HepG2 (cell line): ENCODE results near the gene MAN2A2. TPM values are rescaled to one million over a fixed set of nuclear protein-coding genes. Genes with fewer than 3 reads are reported as not detected.
A peak's percentile ranks its signal among the peaks of the same experiment; 100 is the strongest.

Experiments used
- CHD2 ChIP-seq: IDR thresholded peaks from 2 replicates; pipeline ENCODE4 v1.6.1; 2011; ENCODE audit warnings: low read depth, low read length, improper control_type of control experiment
- EED ChIP-seq: sonication (generic); formaldehyde crosslinking; IDR thresholded peaks from 2 replicates; pipeline ENCODE4 v1.5.0; 2020; ENCODE audit warnings: mild to moderate bottlenecking, missing genetic modification reagents
- HDAC2 ChIP-seq: sonication (generic); formaldehyde crosslinking; IDR thresholded peaks from 2 replicates; pipeline ENCODE4 v1.4.0; 2020; ENCODE audit warnings: missing genetic modification reagents
- KLF9 ChIP-seq: IDR thresholded peaks from 2 replicates; pipeline ENCODE4 v1.6.1; 2016; ENCODE audit warnings: low read depth
- NFATC3 ChIP-seq: sonication (generic); formaldehyde crosslinking; IDR thresholded peaks from 2 replicates; pipeline ENCODE4 v1.5.1; 2020; ENCODE audit warnings: mild to moderate bottlenecking, missing genetic modification reagents
- RCOR2 ChIP-seq: IDR thresholded peaks from 2 replicates; pipeline ENCODE4 v1.6.1; 2016; ENCODE audit warnings: missing biosample characterization, missing genetic modification reagents
- RELA ChIP-seq: sonication (generic); formaldehyde crosslinking; IDR thresholded peaks from 2 replicates; pipeline ENCODE4 v1.4.0; 2020; ENCODE audit warnings: missing genetic modification reagents
- SMARCC2 ChIP-seq: fragments of 450-650 bp; IDR thresholded peaks from 2 replicates; pipeline ENCODE4 v1.6.1; 2017; ENCODE audit warnings: antibody characterized with exemption, mild to moderate bottlenecking
- TGIF2 ChIP-seq: IDR thresholded peaks from 2 replicates; pipeline ENCODE4 v1.6.1; 2016; ENCODE audit warnings: control low read depth, missing compliant biosample characterization
- ZMYM4 ChIP-seq: sonication (generic); formaldehyde crosslinking; IDR thresholded peaks from 2 replicates; pipeline ENCODE4 v1.8.1; 2023; ENCODE audit warnings: mild to moderate bottlenecking, missing genetic modification reagents
- ZNF263 ChIP-seq: sonication (generic); formaldehyde crosslinking; IDR thresholded peaks from 2 replicates; pipeline ENCODE4 v1.4.0; 2020; ENCODE audit warnings: missing genetic modification reagents
- ZNF552 ChIP-seq: sonication (generic); formaldehyde crosslinking; IDR thresholded peaks from 2 replicates; pipeline ENCODE4 v1.9.0; 2022; ENCODE audit warnings: missing genetic modification reagents, mild to moderate bottlenecking, borderline replicate concordance
- ZNF577 ChIP-seq: sonication (generic); formaldehyde crosslinking; IDR thresholded peaks from 2 replicates; pipeline ENCODE4 v1.4.0; 2020; ENCODE audit warnings: mild to moderate bottlenecking, low read depth, missing genetic modification reagents, borderline replicate concordance
- ZNF614 ChIP-seq: IDR thresholded peaks from 2 replicates; pipeline ENCODE4 v1.6.1; 2018; ENCODE audit warnings: missing biosample characterization, missing genetic modification reagents, inconsistent platforms, borderline replicate concordance
- ZNF781 ChIP-seq: sonication (generic); formaldehyde crosslinking; IDR thresholded peaks from 2 replicates; pipeline ENCODE4 v1.5.1; 2020; ENCODE audit warnings: borderline replicate concordance, mild to moderate bottlenecking, missing genetic modification reagents; ENCODE audit errors: not compliant biosample characterization
- polyA plus RNA-seq, 8 experiments: library from polyadenylated mRNA; depleted of rRNA in 3 of 8; stranded (reverse) in 7 of 8; unstranded in 1 of 8; fragments of >200 nt; fragmentation: Illumina TruSeq in 4 of 8; extraction: Trizol in 4 of 8; gene quantifications; 2 replicates each; pipeline versions ENCODE4 v1.2.1 to v1.2.3, GENCODE V29; 2011 to 2016; ENCODE audit warnings: low read depth in 4 of 8, missing spikeins in 1 of 8, mixed read lengths in 1 of 8; ENCODE audit not compliant: insufficient read depth in 1 of 8
- total RNA-seq, 5 experiments: library from RNA; depleted of rRNA; stranded (reverse); fragments of >200 nt; fragmentation: Illumina TruSeq; extraction: Trizol; gene quantifications; 2 replicates each; pipeline ENCODE4 v1.2.3, GENCODE V29; 2016; ENCODE audit warnings: low read depth in 1 of 5
- TF ChIP-seq, protein P1 (sequence below): sonication (generic); formaldehyde crosslinking; IDR thresholded peaks from 2 replicates; pipeline ENCODE4 v1.4.0; 2020; ENCODE audit warnings: missing genetic modification reagents
- TF ChIP-seq, protein P2 (sequence below): sonication (generic); formaldehyde crosslinking; IDR thresholded peaks from 2 replicates; pipeline ENCODE4 v1.4.0; 2020; ENCODE audit warnings: mild to moderate bottlenecking, low read depth, missing genetic modification reagents
- TF ChIP-seq, protein P3 (sequence below): sonication (generic); formaldehyde crosslinking; IDR thresholded peaks from 2 replicates; pipeline ENCODE4 v1.4.0; 2020; ENCODE audit warnings: missing genetic modification reagents
- TF ChIP-seq, protein P4 (sequence below): sonication (generic); formaldehyde crosslinking; IDR thresholded peaks from 2 replicates; pipeline ENCODE4 v1.5.0; 2020; ENCODE audit warnings: mild to moderate bottlenecking, missing genetic modification reagents, borderline replicate concordance
- TF ChIP-seq, protein P5 (sequence below): sonication (generic); formaldehyde crosslinking; IDR thresholded peaks from 2 replicates; pipeline ENCODE4 v1.5.0; 2020; ENCODE audit warnings: mild to moderate bottlenecking, missing genetic modification reagents

The MAN2A2 gene
- total and polyA plus RNA-seq, 2 of the 13 experiments (the other 11 are each of a cell fraction or from before 2014, with no cell fraction given), result 17.5 to 51.5 TPM

DNA sequence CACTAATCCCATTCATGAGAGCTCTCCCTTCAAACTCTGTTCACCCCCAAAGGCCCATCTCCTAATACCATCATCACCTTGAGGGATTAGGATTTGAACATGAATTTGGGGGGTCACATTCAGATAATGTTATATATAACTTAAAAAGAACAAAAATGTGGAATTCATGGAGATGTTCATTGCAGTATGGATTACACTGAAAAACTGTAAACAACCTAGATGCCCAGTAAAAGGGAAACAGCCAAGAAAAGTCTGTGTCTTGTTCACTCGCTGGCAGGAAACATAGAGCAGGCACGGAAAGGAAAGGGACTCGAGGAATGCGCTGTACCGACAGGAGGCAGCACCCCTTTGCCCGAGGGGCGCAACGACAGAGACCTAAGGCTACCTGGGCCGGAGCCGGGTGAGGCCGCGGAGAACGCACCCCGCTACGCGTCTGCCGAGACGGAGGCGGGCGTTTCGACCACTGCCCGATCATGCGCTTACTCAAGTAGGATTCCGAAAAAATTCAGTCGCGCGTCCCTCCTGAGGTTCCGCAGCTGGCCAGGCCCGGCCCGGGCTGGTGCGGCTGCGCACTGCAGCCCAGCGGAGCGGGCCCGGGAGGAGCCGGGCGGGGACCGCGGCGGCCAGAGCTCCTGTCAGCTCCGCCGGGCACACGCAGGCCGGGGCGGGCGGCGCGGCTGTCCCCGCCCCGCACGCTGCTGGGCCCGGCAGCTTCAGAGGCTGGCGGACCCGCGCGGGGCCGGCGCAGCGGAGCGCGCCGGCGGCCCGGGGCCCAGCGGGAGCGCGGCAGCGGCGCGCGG lies 862 bp upstream of the MAN2A2 start (continued):
- TF ChIP-seq CHD2 (no peak), HDAC2 (peak; percentile 56; the same call in 1 of the 2 replicates), ZNF577 (CRISPR knock-in tag) (no peak), ZNF552 (CRISPR knock-in tag) (no peak), SMARCC2 (no peak), EED (no peak), RELA (CRISPR knock-in tag) (no peak), RCOR2 (CRISPR knock-in tag) (no peak), ZNF263 (CRISPR knock-in tag) (0 out of 2 replicates have a peak, but pooled peaks have one; percentile 35), ZNF781 (CRISPR knock-in tag) (no peak), TGIF2 (CRISPR knock-in tag) (0 out of 2 replicates have a peak, but pooled peaks have one; percentile 17), ZNF614 (0 out of 2 replicates have a peak, but pooled peaks have one; percentile 38), KLF9 (no peak), NFATC3 (CRISPR knock-in tag) (no peak), ZMYM4 (CRISPR knock-in tag) (peak; percentile 66; the same call in 1 of the 2 replicates)
- TF ChIP-seq, protein P1, sequence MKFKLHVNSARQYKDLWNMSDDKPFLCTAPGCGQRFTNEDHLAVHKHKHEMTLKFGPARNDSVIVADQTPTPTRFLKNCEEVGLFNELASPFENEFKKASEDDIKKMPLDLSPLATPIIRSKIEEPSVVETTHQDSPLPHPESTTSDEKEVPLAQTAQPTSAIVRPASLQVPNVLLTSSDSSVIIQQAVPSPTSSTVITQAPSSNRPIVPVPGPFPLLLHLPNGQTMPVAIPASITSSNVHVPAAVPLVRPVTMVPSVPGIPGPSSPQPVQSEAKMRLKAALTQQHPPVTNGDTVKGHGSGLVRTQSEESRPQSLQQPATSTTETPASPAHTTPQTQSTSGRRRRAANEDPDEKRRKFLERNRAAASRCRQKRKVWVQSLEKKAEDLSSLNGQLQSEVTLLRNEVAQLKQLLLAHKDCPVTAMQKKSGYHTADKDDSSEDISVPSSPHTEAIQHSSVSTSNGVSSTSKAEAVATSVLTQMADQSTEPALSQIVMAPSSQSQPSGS (CRISPR knock-in tag), result peak; percentile 63; the same call in 1 of the 2 replicates
- TF ChIP-seq, protein P2, sequence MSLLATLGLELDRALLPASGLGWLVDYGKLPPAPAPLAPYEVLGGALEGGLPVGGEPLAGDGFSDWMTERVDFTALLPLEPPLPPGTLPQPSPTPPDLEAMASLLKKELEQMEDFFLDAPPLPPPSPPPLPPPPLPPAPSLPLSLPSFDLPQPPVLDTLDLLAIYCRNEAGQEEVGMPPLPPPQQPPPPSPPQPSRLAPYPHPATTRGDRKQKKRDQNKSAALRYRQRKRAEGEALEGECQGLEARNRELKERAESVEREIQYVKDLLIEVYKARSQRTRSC (CRISPR knock-in tag), result no peak
- TF ChIP-seq, protein P3, sequence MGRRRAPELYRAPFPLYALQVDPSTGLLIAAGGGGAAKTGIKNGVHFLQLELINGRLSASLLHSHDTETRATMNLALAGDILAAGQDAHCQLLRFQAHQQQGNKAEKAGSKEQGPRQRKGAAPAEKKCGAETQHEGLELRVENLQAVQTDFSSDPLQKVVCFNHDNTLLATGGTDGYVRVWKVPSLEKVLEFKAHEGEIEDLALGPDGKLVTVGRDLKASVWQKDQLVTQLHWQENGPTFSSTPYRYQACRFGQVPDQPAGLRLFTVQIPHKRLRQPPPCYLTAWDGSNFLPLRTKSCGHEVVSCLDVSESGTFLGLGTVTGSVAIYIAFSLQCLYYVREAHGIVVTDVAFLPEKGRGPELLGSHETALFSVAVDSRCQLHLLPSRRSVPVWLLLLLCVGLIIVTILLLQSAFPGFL (CRISPR knock-in tag), result no peak
- TF ChIP-seq, protein P4, sequence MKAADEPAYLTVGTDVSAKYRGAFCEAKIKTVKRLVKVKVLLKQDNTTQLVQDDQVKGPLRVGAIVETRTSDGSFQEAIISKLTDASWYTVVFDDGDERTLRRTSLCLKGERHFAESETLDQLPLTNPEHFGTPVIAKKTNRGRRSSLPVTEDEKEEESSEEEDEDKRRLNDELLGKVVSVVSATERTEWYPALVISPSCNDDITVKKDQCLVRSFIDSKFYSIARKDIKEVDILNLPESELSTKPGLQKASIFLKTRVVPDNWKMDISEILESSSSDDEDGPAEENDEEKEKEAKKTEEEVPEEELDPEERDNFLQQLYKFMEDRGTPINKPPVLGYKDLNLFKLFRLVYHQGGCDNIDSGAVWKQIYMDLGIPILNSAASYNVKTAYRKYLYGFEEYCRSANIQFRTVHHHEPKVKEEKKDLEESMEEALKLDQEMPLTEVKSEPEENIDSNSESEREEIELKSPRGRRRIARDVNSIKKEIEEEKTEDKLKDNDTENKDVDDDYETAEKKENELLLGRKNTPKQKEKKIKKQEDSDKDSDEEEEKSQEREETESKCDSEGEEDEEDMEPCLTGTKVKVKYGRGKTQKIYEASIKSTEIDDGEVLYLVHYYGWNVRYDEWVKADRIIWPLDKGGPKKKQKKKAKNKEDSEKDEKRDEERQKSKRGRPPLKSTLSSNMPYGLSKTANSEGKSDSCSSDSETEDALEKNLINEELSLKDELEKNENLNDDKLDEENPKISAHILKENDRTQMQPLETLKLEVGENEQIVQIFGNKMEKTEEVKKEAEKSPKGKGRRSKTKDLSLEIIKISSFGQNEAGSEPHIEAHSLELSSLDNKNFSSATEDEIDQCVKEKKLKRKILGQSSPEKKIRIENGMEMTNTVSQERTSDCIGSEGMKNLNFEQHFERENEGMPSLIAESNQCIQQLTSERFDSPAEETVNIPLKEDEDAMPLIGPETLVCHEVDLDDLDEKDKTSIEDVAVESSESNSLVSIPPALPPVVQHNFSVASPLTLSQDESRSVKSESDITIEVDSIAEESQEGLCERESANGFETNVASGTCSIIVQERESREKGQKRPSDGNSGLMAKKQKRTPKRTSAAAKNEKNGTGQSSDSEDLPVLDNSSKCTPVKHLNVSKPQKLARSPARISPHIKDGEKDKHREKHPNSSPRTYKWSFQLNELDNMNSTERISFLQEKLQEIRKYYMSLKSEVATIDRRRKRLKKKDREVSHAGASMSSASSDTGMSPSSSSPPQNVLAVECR, result peak; percentile 56; the same call in 1 of the 2 replicates
- TF ChIP-seq, protein P5, sequence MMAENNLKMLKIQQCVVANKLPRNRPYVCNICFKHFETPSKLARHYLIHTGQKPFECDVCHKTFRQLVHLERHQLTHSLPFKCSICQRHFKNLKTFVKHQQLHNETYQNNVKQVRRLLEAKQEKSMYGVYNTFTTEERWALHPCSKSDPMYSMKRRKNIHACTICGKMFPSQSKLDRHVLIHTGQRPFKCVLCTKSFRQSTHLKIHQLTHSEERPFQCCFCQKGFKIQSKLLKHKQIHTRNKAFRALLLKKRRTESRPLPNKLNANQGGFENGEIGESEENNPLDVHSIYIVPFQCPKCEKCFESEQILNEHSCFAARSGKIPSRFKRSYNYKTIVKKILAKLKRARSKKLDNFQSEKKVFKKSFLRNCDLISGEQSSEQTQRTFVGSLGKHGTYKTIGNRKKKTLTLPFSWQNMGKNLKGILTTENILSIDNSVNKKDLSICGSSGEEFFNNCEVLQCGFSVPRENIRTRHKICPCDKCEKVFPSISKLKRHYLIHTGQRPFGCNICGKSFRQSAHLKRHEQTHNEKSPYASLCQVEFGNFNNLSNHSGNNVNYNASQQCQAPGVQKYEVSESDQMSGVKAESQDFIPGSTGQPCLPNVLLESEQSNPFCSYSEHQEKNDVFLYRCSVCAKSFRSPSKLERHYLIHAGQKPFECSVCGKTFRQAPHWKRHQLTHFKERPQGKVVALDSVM (CRISPR knock-in tag), result no peak
